GM18526 (cell line): Measurements from ENCODE around the gene LATS2.

ENCODE experiments used
- POLR2A ChIP-seq: IDR thresholded peaks from 3 replicates; pipeline ENCODE4 v1.6.1; 2011; ENCODE audit not compliant: insufficient read length; ENCODE audit errors: extremely low read depth

LATS2 gene

GRCh38 chr13:21061029-21061763 is at the start of gene LATS2:
Gene LATS2, minus strand, starts transcription at chr13:21061586. Its CDS starts 15,560 bp downstream, at chr13:21046026.
- peak; percentile 33 for TF ChIP-seq POLR2A

- no peak for TF ChIP-seq POLR2A
Observed at GRCh38 chr13:21109168-21109567, 47.8 kb upstream of the LATS2 start.

GRCh38 chr13:21106089-21106488 is 44.7 kb upstream of the LATS2 start:
- no peak for TF ChIP-seq POLR2A

- no peak for TF ChIP-seq POLR2A
Observed at GRCh38 chr13:21104199-21105019, 43.0 kb upstream of the LATS2 start.

- TF ChIP-seq POLR2A, result no peak
Observed at GRCh38 chr13:21101865-21102576, 40.6 kb upstream of the LATS2 start.

GRCh38 chr13:21100994-21101757 is 39.8 kb upstream of the LATS2 start:
- no peak for TF ChIP-seq POLR2A

GRCh38 chr13:21100211-21100610 is 38.8 kb upstream of the LATS2 start:
- no peak for TF ChIP-seq POLR2A

GRCh38 chr13:21095311-21095710 is 33.9 kb upstream of the LATS2 start:
- no peak for TF ChIP-seq POLR2A

- TF ChIP-seq POLR2A, result no peak
Observed at GRCh38 chr13:21089830-21090229, 28.4 kb upstream of the LATS2 start.

- no peak for TF ChIP-seq POLR2A
Observed at GRCh38 chr13:21088534-21088933, 27.1 kb upstream of the LATS2 start.

GRCh38 chr13:21086929-21087328 is 25.5 kb upstream of the LATS2 start:
- no peak for TF ChIP-seq POLR2A

- TF ChIP-seq POLR2A, result no peak
Observed at GRCh38 chr13:21081926-21082325, 20.5 kb upstream of the LATS2 start.

GRCh38 chr13:21080593-21080891 is 19.2 kb upstream of the LATS2 start:
- TF ChIP-seq POLR2A, result no peak

- TF ChIP-seq POLR2A, result no peak
Observed at GRCh38 chr13:21079761-21080592, 18.6 kb upstream of the LATS2 start.
